ENCODE data around the gene GNPTG.

The GNPTG gene

DNA sequence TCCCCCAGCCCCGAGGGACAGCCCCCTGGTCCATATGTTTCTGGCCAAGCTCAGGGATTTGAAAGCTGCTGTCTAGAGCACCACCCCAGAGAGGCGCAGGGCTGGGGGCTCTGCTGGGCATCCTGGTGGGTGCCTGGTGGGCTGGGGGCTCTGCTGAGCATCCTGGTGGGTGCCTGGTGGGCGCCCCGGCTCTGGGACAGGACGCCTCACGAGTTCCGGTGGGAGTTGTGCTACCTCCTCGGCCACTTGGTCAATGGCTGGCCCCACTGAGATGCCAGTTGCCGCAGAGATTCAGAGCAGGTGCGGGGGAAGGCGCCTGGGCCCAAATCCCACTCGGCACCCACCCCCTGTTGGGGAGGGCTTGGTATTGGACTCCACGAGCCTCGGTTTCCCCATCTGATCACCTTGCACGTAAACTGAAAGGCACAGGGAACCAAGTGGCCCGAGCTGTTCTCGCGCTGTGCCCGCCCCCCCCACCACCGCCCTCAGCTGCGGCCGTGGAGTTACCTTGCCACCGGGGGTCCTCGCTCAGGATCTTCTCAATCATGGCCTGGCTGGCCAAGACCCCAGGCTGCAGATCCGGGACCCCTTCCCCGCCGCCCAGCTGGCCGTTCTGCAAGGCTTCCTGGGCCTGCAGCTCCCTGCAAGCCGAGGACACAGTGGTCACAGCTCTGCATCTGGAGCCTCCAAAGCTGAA lies 49.5 kb downstream of the GNPTG start:
- no peak for DNase-seq

DNA sequence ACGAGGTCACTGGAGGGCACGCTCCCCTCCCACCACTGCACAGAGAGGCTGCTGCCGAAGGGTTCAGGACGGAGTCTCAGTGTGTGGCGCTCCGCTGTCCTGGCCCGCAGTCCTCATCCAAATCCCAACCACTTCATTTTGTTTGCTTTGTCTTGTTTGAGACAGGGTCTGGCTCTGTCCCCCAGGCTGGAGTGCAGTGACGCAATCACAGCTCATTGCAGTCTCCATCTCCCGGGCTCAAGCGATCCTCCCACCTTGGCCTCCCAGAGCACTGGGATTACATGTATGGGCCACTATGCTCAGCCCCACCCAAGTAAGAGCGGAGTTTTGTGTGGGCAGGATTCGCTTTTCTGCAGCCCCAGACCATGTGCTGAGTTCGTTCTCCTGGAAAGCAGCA lies 50.0 kb downstream of the GNPTG start:
- no peak for DNase-seq

DNA sequence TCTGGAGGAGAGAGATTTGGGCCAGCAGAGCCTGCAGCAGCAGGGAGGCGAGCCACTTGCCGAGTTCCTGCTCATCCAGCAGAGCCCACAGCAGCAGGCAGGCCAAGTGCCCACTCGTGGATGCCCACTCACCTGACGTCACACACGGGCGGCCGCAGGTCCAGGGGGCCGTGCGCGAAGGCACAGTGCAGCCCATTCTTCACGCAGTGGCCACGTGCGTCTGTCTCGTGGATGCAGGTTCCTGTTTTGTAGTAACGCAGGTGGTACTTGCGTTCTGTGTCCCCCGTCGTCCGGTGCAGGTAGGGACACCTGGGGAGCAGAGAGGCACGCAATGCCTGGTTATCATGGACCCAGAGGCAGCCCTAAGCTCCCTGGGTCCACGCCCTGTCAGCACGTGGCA lies 51.3 kb downstream of the GNPTG start:
- DNase-seq, result no peak

DNA sequence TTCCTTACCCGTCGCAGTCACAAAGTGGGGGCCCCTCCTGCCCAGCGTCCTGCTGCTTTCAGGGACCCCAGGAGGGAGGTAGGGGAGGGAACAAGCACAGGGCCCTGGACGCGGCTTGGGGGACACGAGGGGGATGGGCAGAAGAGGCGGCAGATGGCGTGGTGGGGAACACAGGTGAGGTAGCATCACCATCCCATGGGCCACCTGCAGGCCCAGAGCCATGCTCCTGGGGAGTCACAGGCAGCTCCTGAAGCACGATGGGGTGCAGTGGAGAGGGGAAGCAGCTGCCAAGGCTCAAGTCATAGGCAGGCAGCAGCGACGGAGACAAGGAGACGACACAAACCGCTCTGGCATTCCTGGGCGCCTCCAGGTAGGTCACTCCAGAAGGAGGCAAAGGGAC lies 52.0 kb downstream of the GNPTG start:
- DNase-seq, result no peak

DNA sequence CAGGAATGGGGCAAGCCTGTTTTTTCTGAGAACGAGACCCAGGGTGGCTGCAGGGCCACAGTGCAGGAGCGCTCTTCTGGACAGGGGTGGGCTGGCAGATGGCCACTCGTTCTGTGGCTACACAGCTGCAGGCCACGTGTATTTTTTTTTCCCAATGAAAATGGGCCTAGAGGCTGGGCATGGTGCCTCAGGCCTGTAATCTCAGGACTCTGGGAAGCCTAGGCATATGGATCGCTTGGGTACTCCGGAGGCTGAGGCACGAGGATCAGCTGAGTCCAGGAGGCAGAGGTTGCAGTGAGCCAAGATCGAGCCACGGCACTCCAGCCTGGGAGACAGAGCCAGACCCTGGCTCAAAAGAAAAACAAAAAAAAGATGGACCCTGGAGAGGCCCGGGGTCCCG lies 56.0 kb downstream of the GNPTG start:
- DNase-seq, result no peak

DNA sequence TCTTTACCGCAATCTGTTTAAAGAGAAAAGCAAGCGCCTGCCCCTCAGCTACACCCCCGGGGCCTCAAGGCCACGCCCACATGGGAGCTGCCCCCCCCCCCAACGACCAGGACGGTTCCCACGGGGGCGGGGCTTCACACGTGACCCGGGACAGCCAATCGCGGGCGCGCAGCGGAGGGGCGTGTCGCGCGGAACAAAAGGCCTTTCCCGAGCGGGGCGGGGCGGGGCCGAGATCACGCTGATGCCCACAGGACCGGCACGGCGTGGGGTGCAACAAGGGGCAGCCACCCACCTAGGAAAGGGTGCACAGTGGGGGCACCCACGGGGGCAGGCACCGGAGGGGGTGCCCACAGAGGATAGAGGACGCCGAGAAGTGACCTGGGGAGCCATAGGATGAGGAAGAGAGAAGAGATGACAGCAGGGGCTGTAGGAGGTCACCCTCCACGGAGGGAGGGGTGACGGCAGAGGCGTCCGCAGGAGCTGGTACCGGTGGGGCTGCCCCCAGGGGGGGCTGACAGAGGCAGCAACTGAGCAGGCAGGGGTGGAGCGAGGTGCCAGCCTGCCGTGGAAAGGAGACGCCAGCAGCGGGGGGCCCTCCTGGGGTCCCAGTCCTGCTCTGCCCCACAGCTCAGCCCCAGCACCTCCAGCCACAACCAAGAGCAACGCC lies 56.6 kb downstream of the GNPTG start:
- peak; percentile 52 for DNase-seq

DNA sequence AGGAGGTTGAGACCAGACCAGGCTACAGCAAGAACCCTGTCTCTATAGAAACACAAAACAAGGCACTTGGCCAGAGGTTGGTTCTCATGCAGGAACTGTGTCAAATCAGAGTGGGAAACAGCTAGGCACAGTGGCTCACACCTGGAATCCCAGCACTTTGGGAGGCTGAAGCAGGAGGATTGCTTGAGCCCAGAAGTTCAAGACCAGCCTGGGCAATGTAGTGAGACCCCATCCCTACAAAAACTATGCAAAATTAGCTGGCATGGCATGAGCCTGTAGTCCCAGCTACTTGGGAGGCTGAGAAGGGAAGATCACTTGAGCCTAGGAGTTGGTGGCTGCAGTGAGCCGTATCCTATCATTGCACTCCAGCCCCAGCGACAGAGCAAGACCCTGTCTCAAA lies 61.1 kb downstream of the GNPTG start:
- DNase-seq, result no peak
